Measurements from ENCODE around the gene BIK. TPM values are rescaled to one million over a fixed set of nuclear protein-coding genes. Genes with fewer than 3 reads are reported as not detected.

The BIK gene
- total RNA-seq, 1 donor from 2014 or later = 19.0 TPM

- DNase-seq (ENCODE audit: low spot score) = no peak
Measured at GRCh38 chr22:43162412-43163150, 52.0 kb downstream of the BIK start.

GRCh38 chr22:43163241-43163795, 52.8 kb downstream of the BIK start:
- no peak for DNase-seq (ENCODE audit: low spot score)

GRCh38 chr22:43164636-43165035, 54.1 kb downstream of the BIK start:
- no peak for DNase-seq (ENCODE audit: low spot score)

GRCh38 chr22:43166132-43166930, 55.8 kb downstream of the BIK start:
- no peak for DNase-seq (ENCODE audit: low spot score)

GRCh38 chr22:43167001-43167589, 56.5 kb downstream of the BIK start:
- DNase-seq (ENCODE audit: low spot score) = no peak

GRCh38 chr22:43168471-43169309, 58.1 kb downstream of the BIK start:
- DNase-seq (ENCODE audit: low spot score) = no peak

- no peak for DNase-seq (ENCODE audit: low spot score)
Measured at GRCh38 chr22:43169310-43170130, 59.0 kb downstream of the BIK start.

GRCh38 chr22:43170131-43170480, 59.6 kb downstream of the BIK start:
- no peak for DNase-seq (ENCODE audit: low spot score)

- DNase-seq (ENCODE audit: low spot score) = peak; percentile 54
Measured at GRCh38 chr22:43171019-43171491, 60.5 kb downstream of the BIK start.

- DNase-seq (ENCODE audit: low spot score) = peak; percentile 58
Measured at GRCh38 chr22:43171607-43172006, 61.1 kb downstream of the BIK start.

GRCh38 chr22:43172191-43172590, 61.6 kb downstream of the BIK start:
- no peak for DNase-seq (ENCODE audit: low spot score)

GRCh38 chr22:43173566-43173965, 63.0 kb downstream of the BIK start:
- no peak for DNase-seq (ENCODE audit: low spot score)

- DNase-seq (ENCODE audit: low spot score) = no peak
Measured at GRCh38 chr22:43173976-43174720, 63.6 kb downstream of the BIK start.

GRCh38 chr22:43174941-43175531, 64.5 kb downstream of the BIK start:
- no peak for DNase-seq (ENCODE audit: low spot score)

GRCh38 chr22:43176090-43176489, 65.5 kb downstream of the BIK start:
- no peak for DNase-seq (ENCODE audit: low spot score)

- no peak for DNase-seq (ENCODE audit: low spot score)
Measured at GRCh38 chr22:43177479-43177878, 66.9 kb downstream of the BIK start.

Measured in mucosa of gallbladder (tissue), 1 donor.